ENCODE results near the gene AFF1. TPM values are rescaled to one million over a fixed set of nuclear protein-coding genes. Genes with fewer than 3 reads are reported as not detected.
"Not testable (repeated sequence)": the region's sequence is repeated elsewhere in the genome, so short reads cannot be mapped to it uniquely, and the experiment has no call there.

AFF1 gene
- total RNA-seq, 1 donor, result 21.9 TPM

- TF ChIP-seq CTCF (IDR thresholded peaks at IDR 0.05; ENCODE audit: insufficient read depth, low read length), result no peak
- no peak for DNase-seq (ENCODE audit: low read depth)
Observed at GRCh38 chr4:87132035-87132434, 197.2 kb downstream of the AFF1 start.

GRCh38 chr4:87133183-87133582, 198.4 kb downstream of the AFF1 start:
- no peak overlapping the region for H3K4me3 ChIP-seq (ENCODE audit: low read depth, low read length)
- TF ChIP-seq CTCF (IDR thresholded peaks at IDR 0.05; ENCODE audit: insufficient read depth, low read length), result no peak
- DNase-seq (ENCODE audit: low read depth), result no peak

More at GRCh38 chr4:87132035-87132434, 197.2 kb downstream of the AFF1 start:
- no peak overlapping the region for H3K4me3 ChIP-seq (ENCODE audit: low read depth, low read length)

- no peak for TF ChIP-seq CTCF (IDR thresholded peaks at IDR 0.05; ENCODE audit: insufficient read depth, low read length)
- no peak overlapping the region for H3K4me3 ChIP-seq (ENCODE audit: low read depth, low read length)
- DNase-seq (ENCODE audit: low read depth), result no peak
Observed at GRCh38 chr4:87134122-87134521, 199.3 kb downstream of the AFF1 start.

GRCh38 chr4:87141428-87141827, 206.6 kb downstream of the AFF1 start:
- no peak for DNase-seq (ENCODE audit: low read depth)
- TF ChIP-seq CTCF (IDR thresholded peaks at IDR 0.05; ENCODE audit: insufficient read depth, low read length), result no peak

GRCh38 chr4:87144356-87144755, 209.5 kb downstream of the AFF1 start:
- DNase-seq (ENCODE audit: low read depth), result no peak
- TF ChIP-seq CTCF (IDR thresholded peaks at IDR 0.05; ENCODE audit: insufficient read depth, low read length), result no peak
- no peak overlapping the region for H3K4me3 ChIP-seq (ENCODE audit: low read depth, low read length)

More at GRCh38 chr4:87141428-87141827, 206.6 kb downstream of the AFF1 start:
- no peak overlapping the region for H3K4me3 ChIP-seq (ENCODE audit: low read depth, low read length)

- not testable (repeated sequence) for H3K4me3 ChIP-seq (ENCODE audit: low read depth, low read length); DNase-seq (ENCODE audit: low read depth)
Observed at GRCh38 chr4:87145934-87146333, 211.1 kb downstream of the AFF1 start.

- TF ChIP-seq CTCF (IDR thresholded peaks at IDR 0.05; ENCODE audit: insufficient read depth, low read length), result no peak
- DNase-seq (ENCODE audit: low read depth), result no peak
- H3K4me3 ChIP-seq (ENCODE audit: low read depth, low read length), result no peak overlapping the region
Observed at GRCh38 chr4:87147116-87147515, 212.3 kb downstream of the AFF1 start.

Data from fibroblast of the aortic adventitia (primary cell).